ENCODE measurements around the gene PRKAR1B.
"Not testable (repeated sequence)": the region's sequence is repeated elsewhere in the genome, so short reads cannot be mapped to it uniquely, and the experiment has no call there.

PRKAR1B gene

GRCh38 chr7:556837-557557 is 170.1 kb downstream of the PRKAR1B start:
- no peak for DNase-seq (ENCODE audit: low read depth)

- DNase-seq (ENCODE audit: low read depth) = no peak
These were observed 170.7 kb downstream of the PRKAR1B start for GRCh38 chr7:556291-556826.

DNA sequence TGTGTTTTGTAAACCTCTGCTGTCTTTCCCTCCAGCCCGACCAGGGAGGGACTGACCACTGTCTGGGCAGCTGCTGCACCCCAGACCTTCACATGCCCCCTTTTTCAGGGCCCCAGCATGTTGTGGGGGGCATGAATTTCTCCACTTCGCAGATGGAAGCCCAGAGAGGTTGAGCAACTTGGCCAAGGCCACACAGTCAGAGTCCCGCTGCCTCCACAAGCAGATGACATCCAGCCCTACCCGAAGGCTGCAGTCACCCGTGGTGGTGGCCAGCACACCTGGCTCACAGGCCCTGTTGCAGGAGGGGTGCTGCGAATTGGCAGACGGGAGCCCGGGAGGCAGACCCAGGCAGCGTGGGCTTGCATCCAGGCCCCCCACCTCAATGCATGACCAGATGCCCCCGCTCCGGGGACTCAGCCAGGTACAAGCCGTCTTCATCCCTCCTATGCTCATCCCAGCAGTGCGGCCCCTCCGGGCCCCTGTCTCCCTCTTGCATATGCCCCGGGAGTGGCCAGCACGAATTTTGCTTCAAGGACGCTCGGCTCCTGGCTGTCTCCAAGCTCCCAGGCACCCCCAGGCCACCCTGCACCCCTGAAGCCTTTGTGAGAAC is 171.4 kb downstream of the PRKAR1B start:
- DNase-seq (ENCODE audit: low read depth) = no peak

- no peak for DNase-seq (ENCODE audit: low read depth)
These were observed 173.4 kb downstream of the PRKAR1B start for GRCh38 chr7:553636-554111.

GRCh38 chr7:552868-553635 is 174.0 kb downstream of the PRKAR1B start:
- DNase-seq (ENCODE audit: low read depth) = no peak

DNA sequence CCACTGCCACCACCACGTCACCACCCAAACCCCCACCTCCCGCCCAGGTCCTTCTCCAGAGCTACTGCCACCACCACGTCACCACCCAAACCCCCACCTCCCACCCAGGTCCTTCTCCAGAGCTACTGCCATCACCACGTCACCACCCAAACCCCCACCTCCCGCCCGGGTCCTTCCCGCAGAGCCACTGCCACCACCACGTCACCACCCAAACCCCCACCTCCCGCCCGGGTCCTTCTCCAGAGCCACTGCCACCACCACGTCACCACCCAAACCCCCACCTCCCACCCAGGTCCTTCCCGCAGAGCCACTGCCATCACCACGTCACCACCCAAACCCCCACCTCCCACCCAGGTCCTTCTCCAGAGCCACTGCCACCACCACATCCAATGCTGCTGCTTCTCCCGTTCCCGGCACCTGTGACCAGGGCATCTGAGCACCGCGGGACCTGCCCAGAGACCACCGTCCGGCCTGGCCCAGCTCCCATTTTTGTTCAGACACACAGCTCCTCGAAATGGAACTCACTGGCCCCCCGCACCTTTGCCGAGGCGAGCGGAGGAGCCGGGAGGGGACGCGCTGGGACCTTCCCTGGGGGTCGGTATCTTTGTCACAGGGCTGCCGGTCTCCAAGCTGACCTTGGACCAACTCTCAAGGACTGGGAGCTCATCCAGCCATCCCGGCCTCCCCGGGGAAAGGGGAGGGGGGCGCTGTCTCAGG is 174.8 kb downstream of the PRKAR1B start:
- not testable (repeated sequence) for DNase-seq (ENCODE audit: low read depth)

- DNase-seq (ENCODE audit: low read depth) = not testable (repeated sequence)
These were observed 175.5 kb downstream of the PRKAR1B start for GRCh38 chr7:551615-551970.

DNA sequence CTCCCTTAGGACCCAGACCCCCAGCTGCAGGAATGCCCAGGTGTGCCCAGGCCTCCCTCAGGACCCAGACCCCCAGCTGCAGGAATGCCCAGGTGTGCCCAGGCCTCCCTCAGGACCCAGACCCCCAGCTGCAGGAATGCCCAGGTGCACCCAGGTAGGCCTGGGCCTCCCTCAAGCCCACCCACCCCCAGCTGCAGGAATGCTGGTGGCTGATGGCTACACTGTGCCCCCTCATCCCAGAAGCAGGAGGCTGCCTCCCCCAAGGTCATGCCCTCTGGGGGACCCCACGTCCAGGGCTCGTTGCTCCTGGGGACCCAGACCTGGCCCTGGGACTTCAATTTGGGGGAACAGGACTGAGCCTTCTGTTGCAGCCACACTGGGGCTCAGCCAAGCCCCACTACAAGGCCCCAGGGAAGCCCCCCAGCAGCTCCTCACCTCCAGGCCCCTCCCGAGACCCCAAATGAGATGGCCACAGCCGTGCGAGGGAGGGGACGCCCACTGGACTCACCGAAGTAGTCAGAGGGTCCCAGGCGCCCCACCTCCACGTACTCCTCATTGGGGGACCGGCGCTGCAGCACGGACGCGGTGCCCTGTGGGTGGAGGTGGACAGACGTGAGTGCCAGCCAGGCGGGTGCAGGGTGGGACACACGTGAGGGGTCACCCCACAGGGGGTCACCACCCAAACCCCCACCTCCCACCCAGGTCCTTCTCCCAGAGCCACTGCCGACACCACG is 176.0 kb downstream of the PRKAR1B start:
- no peak for DNase-seq (ENCODE audit: low read depth)

- DNase-seq (ENCODE audit: low read depth) = no peak
These were observed 177.0 kb downstream of the PRKAR1B start for GRCh38 chr7:549891-550625.

GRCh38 chr7:549066-549890 is 177.8 kb downstream of the PRKAR1B start:
- no peak for DNase-seq (ENCODE audit: low read depth)

- no peak for DNase-seq (ENCODE audit: low read depth)
These were observed 178.7 kb downstream of the PRKAR1B start for GRCh38 chr7:548401-548800.

DNA sequence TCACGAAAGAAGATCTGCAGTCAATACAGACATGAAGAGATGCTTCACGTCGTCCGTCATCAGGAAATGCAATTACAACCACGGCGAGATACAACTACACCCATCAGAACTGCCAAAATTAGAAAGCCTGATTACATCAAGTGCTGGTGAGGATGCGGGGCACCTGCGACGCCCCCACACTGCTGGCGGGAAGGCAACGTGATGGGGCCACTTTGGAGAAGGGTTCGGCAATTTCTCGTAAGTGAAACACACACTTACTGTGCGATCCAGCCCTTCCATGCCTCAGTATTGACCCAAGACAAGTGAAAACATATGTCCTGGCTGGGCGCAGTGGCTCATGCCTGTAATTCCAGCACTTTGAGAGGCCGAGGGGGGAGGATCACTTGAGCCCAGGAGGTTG is 181.6 kb downstream of the PRKAR1B start:
- DNase-seq (ENCODE audit: low read depth) = no peak

DNA sequence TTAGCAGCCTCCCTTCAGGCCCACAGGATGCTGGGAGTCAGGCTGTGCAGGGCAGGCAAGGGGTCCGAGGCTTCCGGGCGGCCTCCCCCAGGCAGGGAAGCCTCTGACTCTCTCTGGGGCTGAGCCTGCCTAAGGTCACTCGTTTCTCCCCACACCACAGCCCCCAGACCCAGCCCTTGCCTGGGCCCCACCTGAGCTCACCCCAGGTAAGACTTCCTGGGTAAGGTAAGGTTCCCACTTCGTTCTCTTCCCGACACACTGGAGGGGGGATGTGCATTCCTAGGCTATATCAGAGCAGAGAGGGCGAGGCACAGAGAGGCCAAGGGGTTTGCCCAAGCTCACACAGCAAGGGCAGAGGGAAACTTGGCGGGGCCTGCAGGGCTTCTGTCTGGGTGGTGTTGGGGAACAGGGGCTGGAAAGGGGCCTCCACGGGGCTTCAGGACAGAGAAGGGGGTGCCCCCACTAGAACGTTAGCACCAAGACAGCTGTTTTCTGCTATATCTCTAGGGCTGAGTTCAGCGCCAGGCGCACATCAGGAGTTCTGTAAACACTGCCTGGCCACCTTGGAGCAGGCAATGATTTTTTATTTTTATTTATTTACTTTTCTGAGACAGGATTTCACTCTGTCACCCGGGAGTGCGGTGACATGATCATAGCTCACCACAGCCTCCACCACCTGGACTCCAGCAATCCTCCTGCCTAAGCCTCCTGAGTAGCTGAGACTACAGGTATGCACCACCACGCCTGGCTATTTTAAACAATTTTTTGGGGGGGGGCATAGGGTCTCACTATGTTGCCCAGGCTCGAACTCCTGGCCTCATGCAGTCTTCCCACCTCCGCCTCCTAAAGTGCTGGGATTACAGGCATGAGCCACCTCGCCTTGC is 182.5 kb downstream of the PRKAR1B start:
- no peak for DNase-seq (ENCODE audit: low read depth)

DNA sequence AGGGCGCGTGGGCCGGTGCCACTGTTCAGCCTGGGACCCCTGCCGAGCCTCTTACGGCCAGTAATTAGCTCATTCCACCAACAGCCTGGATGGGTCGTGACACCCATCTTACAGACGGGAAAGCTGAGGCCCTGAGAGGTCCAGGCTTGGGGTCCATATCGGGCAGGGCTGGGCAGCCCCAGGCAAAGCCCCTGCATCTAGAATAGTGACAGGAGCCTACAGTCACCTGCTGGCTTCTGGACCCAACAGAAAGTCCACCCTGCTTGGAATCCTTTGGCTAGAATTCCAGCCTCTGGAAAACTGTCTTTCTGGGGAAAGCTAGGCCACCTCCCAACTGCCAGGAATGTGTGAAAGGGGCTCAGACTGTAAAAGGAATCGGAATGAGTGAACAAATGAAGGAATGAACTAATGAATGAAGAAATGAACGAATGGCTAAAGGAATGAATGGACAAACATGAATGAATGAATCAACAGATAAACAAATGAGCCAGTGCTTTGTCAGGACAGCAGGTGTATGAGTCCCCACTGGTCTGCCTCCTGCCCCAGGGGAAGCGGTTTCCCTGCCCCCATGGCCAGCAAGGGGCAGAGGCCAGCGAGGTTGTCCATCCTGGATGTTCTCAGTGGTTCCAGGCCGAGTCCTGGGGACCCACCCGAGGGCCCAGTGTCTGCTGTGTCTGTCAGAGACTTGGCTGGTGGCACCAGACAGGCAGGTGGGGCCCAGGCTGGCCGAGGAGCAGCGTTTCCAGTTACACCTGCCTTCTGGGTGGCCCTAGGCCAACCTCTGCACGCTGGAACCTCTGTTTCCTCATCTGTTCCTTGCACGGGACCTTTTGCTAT is 183.4 kb downstream of the PRKAR1B start:
- no peak for DNase-seq (ENCODE audit: low read depth)

GRCh38 chr7:542713-543500 is 184.2 kb downstream of the PRKAR1B start:
- DNase-seq (ENCODE audit: low read depth) = no peak

GRCh38 chr7:542131-542712 is 184.9 kb downstream of the PRKAR1B start:
- no peak for DNase-seq (ENCODE audit: low read depth)

- no peak for DNase-seq (ENCODE audit: low read depth)
These were observed 185.4 kb downstream of the PRKAR1B start for GRCh38 chr7:541661-542060.

Data from T-helper 22 cell (primary cell).